NCI-H2227 (cell line): ENCODE data around the gene CYBRD1.

Experiments
- DNase-seq: peaks from one replicate; lab custom pipeline; 2025; ENCODE audit not compliant: unreplicated experiment; lab: John Stamatoyannopoulos, UW

Gene CYBRD1

GRCh38 chr2:171598713-171599319 lies 76.5 kb downstream of the CYBRD1 start:
- peak; percentile 86 for DNase-seq

GRCh38 chr2:171600126-171600525 lies 77.9 kb downstream of the CYBRD1 start:
- no peak for DNase-seq

- no peak for DNase-seq
These were observed 80.1 kb downstream of the CYBRD1 start for GRCh38 chr2:171602352-171602751.
